Skeletal muscle tissue (tissue), 4 donors: ENCODE measurements around the gene DGKG. TPM values are rescaled to one million over a fixed set of nuclear protein-coding genes. Genes with fewer than 3 reads are reported as not detected.
A peak's percentile ranks its signal among the peaks of the same experiment; 100 is the strongest.

Experiments
- H3K27ac ChIP-seq: one replicate; pipeline ENCODE4 v1.7.0; 2013; ENCODE audit warnings: mild to moderate bottlenecking, low read depth, low read length, inconsistent platforms
- H3K27me3 ChIP-seq, 3 donors: one replicate each; pipeline ENCODE4 v1.7.0; 2013; ENCODE audit warnings: low read length in 3 of 3; ENCODE audit not compliant: control insufficient read depth in 3 of 3, insufficient read depth in 3 of 3
- H3K36me3 ChIP-seq, 3 donors: one replicate each; pipeline ENCODE4 v1.7.0; 2013; ENCODE audit warnings: low read length in 3 of 3; ENCODE audit not compliant: control insufficient read depth in 3 of 3, insufficient read depth in 3 of 3
- H3K4me1 ChIP-seq, 3 donors: one replicate each; pipeline ENCODE4 v1.7.0; 2013; ENCODE audit warnings: low read length in 3 of 3, mild to moderate bottlenecking in 3 of 3; ENCODE audit not compliant: control insufficient read depth in 3 of 3, insufficient read depth in 3 of 3
- H3K4me3 ChIP-seq, 3 donors: one replicate each; pipeline ENCODE4 v1.7.0; 2013; ENCODE audit warnings: low read length in 3 of 3
- H3K9ac ChIP-seq, 3 donors: one replicate each; pipeline ENCODE4 v1.7.0; 2013; ENCODE audit warnings: low read length in 3 of 3, mild to moderate bottlenecking in 3 of 3, moderate library complexity in 2 of 3, low read depth in 1 of 3
- H3K9me3 ChIP-seq, 3 donors: one replicate each; pipeline ENCODE4 v1.7.0; 2013; ENCODE audit warnings: low read length in 3 of 3; ENCODE audit not compliant: control insufficient read depth in 3 of 3
- total RNA-seq: library from RNA; depleted of rRNA; stranded (reverse); fragments of >200 nt; gene quantifications from one replicate; pipeline ENCODE4 v1.2.3, GENCODE V29; 2014
- donor health status: Osteomylitis.

The DGKG gene
- total RNA-seq, 1 donor from 2014 or later = 2.6 TPM

DNA sequence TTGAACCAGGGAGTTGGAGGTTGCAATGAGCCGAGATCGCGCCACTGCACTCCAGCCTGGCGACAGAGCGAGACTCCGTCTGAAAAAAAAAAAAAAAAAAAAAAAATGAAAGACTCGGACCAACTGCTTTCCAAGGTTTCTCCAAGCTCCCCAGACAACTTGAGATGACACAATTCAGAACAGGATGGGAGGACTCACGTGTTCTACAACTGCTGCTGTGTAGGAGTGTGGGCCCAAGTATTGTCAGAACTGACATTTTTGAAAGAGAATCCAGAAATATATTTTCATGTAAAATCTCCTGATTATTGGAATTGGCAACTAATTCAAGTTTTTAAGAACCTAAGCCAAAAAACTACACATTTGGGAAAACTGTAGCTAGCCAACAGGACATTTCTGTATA, 143.6 kb downstream of the DGKG start:
- no peaks in the 10 kb centered on the region for H3K27me3 ChIP-seq

DNA sequence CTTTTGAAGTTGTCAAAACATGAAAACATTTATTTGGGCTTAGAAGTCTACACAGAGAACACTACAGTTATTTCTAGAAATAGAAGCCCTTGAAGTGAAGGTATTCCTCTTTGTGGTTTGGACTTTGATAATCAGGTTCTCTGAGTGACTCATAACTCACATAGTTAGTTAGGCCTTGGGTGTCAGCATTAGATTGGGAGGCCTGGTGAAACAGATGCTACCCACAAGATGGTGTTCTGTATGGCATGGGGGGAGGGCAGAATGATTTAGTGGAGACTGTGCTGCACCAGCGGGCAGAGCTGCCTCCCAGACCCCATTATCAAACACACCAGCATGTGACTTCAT, 144.2 kb downstream of the DGKG start:
- no peak overlapping the region for H3K27ac ChIP-seq
- no peak overlapping the region for H3K9ac ChIP-seq
- no peaks in the 10 kb centered on the region for H3K27me3 ChIP-seq
- H3K9me3 ChIP-seq = no peaks in the 10 kb centered on the region
- H3K4me3 ChIP-seq = no peak overlapping the region
- peaks cover 24 to 42% (median 40%) of the 10 kb centered on the region in 3 donors for H3K4me1 ChIP-seq
- no peaks in the 10 kb centered on the region for H3K36me3 ChIP-seq

More for the DNA sequence above, 143.6 kb downstream of the DGKG start:
- peaks cover 24 to 40% (median 40%) of the 10 kb centered on the region in 3 donors for H3K4me1 ChIP-seq
- no peak overlapping the region for H3K4me3 ChIP-seq
- no peaks in the 10 kb centered on the region for H3K36me3 ChIP-seq
- no peaks in the 10 kb centered on the region for H3K9me3 ChIP-seq
- H3K27ac ChIP-seq = no peak overlapping the region
- no peak overlapping the region for H3K9ac ChIP-seq

DNA sequence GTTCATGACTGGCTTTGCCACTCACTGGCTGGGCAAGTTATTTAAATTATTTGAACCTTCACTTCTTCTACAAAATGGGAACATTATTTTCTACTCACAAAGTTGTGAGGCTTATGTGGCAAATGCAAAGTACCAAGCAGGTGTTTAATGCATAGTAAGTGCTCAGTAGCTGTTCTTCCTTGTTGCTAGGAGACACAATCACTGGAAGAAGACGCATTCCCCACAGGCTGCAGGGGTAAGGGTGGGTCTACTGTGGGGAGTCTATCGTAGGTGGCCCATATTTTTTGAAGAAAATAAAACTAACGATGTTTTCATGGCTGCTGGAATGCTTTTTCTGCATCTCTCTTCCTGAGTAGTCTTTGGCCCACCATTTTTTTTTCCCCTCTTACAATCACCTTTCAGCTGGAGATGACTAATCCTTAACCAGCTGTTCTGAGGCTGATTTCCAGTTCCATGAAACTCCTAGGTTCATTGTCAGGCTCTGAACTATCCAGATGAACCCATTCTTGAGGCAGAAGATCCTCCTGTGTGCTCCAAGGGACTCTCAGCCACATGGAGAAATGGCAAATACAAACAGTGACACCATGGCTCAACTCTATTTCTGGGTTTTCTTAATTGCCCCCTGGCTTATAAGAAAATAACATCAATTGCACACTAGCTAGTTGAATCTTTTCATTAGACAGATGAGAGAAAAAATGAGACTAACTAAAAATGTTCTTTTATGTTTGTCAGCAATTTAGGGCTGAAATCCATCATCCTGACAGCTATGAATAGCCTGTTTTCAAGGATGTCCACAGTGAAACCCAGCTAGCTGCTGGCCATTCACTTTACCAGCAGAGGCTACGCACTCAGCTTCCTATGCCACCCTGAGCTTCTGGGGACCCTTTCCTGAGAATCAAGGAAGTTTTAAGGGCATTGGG, 144.9 kb downstream of the DGKG start:
- Histone ChIP-seq H3K27ac (no peak overlapping the region), H3K27me3 (no peaks in the 10 kb centered on the region)

DNA sequence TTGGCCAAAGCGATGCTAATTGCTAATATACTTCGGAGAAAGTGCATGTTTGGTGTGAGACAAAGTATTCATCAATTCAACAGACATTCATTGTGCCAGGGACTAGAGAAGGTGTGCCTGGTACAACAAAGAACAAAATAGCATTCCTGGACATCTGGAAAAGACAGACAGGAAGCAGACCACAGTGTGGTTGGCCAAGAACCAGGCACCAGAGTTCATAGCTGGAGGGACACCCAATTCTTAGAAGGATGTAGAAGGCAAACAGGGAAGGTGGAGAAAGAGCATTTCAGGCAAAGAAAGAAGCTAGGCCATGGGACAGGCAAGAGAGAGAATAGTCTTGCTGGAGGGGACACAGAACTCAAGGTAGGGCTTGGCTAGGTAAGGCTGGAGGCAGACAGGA, 147.4 kb downstream of the DGKG start:
- Histone ChIP-seq H3K27me3 (no peaks in the 10 kb centered on the region), H3K27ac (no peak overlapping the region), H3K36me3 (no peaks in the 10 kb centered on the region), H3K9ac (no peak overlapping the region), H3K4me1 (peaks cover 19 to 32% (median 30%) of the 10 kb centered on the region in 3 donors), H3K4me3 (no peak overlapping the region), H3K9me3 (no peaks in the 10 kb centered on the region)

More for the DNA sequence above, 144.9 kb downstream of the DGKG start:
- Histone ChIP-seq H3K4me3 (no peak overlapping the region), H3K9me3 (no peaks in the 10 kb centered on the region), H3K9ac (no peak overlapping the region), H3K36me3 (no peaks in the 10 kb centered on the region), H3K4me1 (peaks cover 22 to 38% (median 38%) of the 10 kb centered on the region in 3 donors)

DNA sequence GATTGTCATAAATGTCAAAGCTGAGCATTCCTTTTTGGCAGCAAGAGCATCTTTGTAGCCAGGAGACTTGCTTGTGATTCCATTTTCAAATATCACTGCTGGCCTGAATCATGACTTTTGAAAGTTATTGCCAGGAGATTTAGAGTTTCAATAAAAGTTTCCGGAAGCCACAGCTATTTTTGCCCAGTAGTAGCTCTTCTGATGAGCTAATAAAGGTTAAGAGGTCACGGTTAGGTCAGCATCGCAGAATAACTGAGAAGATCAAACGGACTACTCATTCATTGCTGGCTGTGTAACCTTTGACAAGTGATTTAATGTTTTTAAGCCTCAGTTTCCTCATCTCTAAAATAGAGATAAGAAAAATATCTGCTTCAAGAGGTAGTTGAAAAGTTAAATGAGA, 148.1 kb downstream of the DGKG start:
- Histone ChIP-seq H3K9me3 (no peaks in the 10 kb centered on the region), H3K27me3 (no peaks in the 10 kb centered on the region), H3K9ac (no peak overlapping the region), H3K36me3 (no peaks in the 10 kb centered on the region), H3K4me1 (peaks cover 19 to 28% (median 27%) of the 10 kb centered on the region in 3 donors), H3K27ac (no peak overlapping the region), H3K4me3 (no peak overlapping the region)

DNA sequence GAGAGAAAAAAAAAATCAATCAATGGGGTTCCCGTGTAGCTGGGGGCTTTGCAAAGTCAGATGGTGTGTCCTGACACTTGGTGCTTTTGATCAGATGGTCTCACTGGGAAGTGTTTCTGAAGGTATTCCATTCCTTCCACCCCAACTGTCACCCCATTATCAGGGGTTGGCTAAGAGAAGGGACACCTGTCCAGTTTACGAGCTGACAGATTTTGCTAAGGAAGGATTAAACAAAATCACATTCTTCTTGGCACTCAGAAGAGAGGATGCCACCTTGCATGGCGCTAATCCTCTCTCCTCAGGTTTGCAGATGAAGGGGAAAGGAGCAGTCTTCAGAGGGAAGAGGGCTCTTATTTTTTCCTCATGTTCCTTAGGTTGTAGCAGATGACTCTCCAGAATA, 149.4 kb downstream of the DGKG start:
- H3K4me1 ChIP-seq = peaks cover 19 to 28% (median 25%) of the 10 kb centered on the region in 3 donors
- no peaks in the 10 kb centered on the region for H3K9me3 ChIP-seq
- no peaks in the 10 kb centered on the region for H3K27me3 ChIP-seq
- H3K27ac ChIP-seq = no peak overlapping the region
- no peak overlapping the region for H3K9ac ChIP-seq
- no peak overlapping the region for H3K4me3 ChIP-seq
- H3K36me3 ChIP-seq = no peaks in the 10 kb centered on the region

DNA sequence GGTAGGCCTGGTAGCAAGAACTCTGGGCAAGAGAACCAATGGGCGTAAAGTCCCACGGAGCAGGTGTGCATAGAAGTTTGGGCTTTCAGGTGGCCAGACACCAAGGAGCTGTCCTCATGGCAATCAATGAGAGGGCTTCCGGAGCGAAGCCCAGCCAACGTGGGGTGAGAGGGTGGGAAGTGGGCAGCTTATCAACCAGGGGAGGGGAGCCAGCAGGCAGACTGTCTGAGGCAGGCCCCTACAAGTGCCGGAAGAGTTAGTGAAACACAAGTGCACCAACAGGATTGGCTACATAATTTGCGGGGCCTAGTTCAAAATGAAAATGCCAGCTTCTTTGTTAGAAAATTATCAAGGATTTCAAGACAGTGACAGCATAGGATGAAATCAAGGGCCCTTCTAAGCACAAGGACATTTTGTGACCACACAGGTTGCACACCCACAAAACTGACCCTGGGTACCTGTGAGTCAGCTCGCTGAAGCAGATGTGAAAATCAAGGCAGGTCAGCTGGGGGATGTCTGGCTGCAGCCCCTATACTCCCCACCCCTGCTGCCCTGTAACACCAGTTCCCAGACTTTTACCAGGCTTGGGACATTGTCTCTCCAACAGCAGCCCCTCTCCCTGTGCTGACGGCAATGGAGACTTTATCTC, 151.1 kb downstream of the DGKG start:
- H3K27ac ChIP-seq = peak overlapping the region; percentile 52

DNA sequence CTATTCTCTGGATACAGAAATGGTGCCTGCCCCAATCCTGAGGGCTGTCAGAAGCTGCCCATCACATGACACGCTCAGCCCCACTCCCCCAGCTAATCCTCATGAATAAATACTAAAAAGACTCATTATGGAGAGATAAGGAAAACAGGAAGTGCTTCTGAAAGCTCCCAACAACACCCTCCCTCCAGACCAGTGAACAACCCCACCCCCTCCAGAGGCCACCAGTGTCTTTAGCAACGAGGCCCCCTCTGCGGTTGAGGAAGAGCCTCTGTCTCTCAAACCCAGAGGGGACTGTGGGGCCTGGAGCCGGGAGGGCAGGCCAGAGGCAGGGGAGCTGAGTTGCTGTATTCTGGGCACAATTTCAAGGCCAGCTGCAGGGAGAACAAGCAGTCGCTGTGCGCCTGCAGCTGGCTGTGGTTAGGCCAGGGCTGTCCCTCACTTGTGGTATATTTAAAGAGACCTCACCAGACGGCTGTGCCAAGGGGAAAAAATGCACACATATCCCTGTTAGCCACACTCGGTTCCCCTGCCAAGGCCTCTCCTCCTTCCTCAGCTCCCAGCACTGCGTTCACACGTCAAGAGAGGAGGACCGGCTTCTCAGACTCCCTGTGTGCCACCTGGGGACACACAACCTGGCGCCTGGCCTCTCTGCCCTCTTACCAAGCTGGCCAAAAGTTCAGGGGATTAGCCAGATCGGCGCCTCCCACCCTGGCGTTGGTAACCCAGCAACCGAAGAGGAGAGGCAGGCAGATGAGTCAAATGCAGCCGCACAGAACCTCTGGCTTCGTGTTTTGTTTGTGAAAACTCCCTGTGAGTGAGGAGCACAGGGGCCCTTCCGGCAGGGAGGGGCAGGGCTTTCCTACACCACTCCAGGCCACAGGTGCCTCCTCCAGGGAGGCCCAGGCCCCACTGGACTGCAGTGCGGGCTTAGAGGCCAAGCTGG, 152.0 kb downstream of the DGKG start:
- no peaks in the 10 kb centered on the region for H3K36me3 ChIP-seq
- peak overlapping the region in 2 of 3 donors; percentile 40 to 66 for H3K9ac ChIP-seq
- peaks cover 19 to 28% (median 25%) of the 10 kb centered on the region in 3 donors for H3K4me1 ChIP-seq
- H3K9me3 ChIP-seq = no peaks in the 10 kb centered on the region
- peak overlapping the region in 2 of 3 donors; percentile 49 to 54 for H3K4me3 ChIP-seq
- H3K27me3 ChIP-seq = no peaks in the 10 kb centered on the region
- peak overlapping the region; percentile 52 for H3K27ac ChIP-seq

More for the DNA sequence above, 151.1 kb downstream of the DGKG start:
- H3K4me3 ChIP-seq = no peak overlapping the region
- H3K9ac ChIP-seq = peak overlapping the region in 2 of 3 donors; percentile 40 to 66
- H3K27me3 ChIP-seq = no peaks in the 10 kb centered on the region
- H3K4me1 ChIP-seq = peaks cover 19 to 28% (median 25%) of the 10 kb centered on the region in 3 donors
- no peaks in the 10 kb centered on the region for H3K36me3 ChIP-seq
- H3K9me3 ChIP-seq = no peaks in the 10 kb centered on the region

DNA sequence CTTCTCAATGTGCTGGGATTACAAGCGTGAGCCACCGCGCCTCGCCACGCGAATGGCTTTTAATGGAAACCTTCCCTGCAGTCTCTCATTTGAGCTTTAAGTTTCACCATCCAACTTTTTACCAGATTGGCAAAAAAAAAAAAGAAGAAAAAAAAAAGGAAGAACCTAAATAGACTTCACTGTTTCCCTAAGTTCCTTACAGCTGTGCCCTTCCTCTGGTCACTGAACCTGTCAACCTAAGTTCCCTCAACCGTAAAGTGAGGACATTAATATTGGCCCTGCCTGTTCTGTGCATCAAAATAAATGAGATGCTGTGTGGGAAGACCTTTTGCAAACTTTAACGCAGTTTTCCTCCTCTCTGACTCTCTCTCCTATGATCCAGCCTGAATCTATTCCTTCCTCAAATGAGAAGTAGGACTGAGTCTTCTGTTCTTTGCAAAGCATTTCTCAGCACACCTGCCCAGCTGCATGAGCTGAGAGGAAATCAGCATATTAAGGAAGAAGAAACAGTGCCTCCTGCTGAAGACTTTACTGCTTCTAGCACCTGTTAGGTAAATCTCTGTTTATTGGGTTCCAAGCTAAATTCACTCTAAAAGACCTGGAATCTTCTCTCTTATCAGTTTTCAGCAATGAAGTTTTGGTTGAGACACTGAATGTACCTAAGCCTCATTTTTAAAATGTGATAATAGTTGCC, 153.6 kb downstream of the DGKG start:
- no peaks in the 10 kb centered on the region for H3K36me3 ChIP-seq
- H3K4me3 ChIP-seq = no peak overlapping the region
- no peak overlapping the region for H3K27ac ChIP-seq
- H3K4me1 ChIP-seq = peaks cover 19 to 27% (median 20%) of the 10 kb centered on the region in 3 donors
- no peak overlapping the region for H3K9ac ChIP-seq
- H3K9me3 ChIP-seq = no peaks in the 10 kb centered on the region
- no peaks in the 10 kb centered on the region for H3K27me3 ChIP-seq
